ENCODE results near the gene TTYH1. TPM values are rescaled to one million over a fixed set of nuclear protein-coding genes. Genes with fewer than 3 reads are reported as not detected.
A peak's percentile ranks its signal among the peaks of the same experiment; 100 is the strongest.

Gene TTYH1
- total RNA-seq, 1 donor from 2014 or later = not detected

DNA sequence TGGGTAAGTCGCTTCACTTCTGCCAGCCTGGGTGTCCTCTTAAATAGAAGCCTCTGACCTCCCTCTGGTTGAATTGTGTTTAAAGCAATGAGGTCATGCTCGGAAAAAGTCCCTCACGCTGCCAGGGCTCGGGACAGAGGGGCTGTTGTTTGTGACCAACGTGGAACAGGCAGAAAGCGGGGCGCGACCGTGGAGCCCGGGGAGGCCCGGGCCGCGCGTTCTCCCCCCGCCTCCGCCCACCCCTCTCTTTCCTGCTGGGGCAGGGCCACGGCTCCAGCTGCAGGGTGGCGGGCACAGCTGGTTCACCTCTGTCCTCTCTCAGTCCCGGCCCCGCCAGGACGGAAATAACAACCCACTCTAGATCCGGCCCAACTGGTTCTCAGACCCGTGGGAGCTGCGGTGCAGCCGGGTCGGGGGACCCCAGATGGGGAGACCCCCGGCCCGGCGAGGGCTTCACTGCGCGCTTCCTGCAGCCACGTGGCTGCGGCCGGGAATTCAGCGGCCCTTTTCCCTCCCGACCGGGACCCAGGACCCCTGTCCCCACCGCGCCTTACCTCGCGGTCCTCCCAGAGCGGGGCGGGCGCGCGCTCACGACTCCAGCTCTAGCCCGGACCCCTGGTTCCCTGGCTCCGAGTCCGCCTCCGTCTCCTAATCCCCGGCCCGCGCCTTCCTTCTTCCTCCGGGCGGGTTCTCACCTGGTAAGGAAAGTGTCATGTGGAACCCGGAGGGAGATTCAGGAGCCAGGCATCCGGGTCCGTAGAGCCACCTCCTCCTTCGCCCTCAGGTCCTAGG, 55.9 kb downstream of the TTYH1 start:
- H3K4me3 Mint-ChIP-seq (ENCODE audit: unreplicated experiment) = peak overlapping the region; percentile 82
- H3K36me3 Mint-ChIP-seq (ENCODE audit: unreplicated experiment) = peaks cover 10% of the 10 kb centered on the region
- H3K4me1 Mint-ChIP-seq (ENCODE audit: unreplicated experiment) = peaks cover 28% of the 10 kb centered on the region
- no peak for DNase-seq (ENCODE audit: extremely low spot score, unreplicated experiment)
- TF ChIP-seq, protein P1, sequence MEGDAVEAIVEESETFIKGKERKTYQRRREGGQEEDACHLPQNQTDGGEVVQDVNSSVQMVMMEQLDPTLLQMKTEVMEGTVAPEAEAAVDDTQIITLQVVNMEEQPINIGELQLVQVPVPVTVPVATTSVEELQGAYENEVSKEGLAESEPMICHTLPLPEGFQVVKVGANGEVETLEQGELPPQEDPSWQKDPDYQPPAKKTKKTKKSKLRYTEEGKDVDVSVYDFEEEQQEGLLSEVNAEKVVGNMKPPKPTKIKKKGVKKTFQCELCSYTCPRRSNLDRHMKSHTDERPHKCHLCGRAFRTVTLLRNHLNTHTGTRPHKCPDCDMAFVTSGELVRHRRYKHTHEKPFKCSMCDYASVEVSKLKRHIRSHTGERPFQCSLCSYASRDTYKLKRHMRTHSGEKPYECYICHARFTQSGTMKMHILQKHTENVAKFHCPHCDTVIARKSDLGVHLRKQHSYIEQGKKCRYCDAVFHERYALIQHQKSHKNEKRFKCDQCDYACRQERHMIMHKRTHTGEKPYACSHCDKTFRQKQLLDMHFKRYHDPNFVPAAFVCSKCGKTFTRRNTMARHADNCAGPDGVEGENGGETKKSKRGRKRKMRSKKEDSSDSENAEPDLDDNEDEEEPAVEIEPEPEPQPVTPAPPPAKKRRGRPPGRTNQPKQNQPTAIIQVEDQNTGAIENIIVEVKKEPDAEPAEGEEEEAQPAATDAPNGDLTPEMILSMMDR (IDR thresholded peaks at IDR 0.05) = no peak
- no peaks in the 10 kb centered on the region for H3K27me3 Mint-ChIP-seq (ENCODE audit: unreplicated experiment)
- no peaks in the 10 kb centered on the region for H3K9me3 Mint-ChIP-seq (ENCODE audit: unreplicated experiment)
- peak overlapping the region; percentile 81 for H3K27ac Mint-ChIP-seq (ENCODE audit: unreplicated experiment)

DNA sequence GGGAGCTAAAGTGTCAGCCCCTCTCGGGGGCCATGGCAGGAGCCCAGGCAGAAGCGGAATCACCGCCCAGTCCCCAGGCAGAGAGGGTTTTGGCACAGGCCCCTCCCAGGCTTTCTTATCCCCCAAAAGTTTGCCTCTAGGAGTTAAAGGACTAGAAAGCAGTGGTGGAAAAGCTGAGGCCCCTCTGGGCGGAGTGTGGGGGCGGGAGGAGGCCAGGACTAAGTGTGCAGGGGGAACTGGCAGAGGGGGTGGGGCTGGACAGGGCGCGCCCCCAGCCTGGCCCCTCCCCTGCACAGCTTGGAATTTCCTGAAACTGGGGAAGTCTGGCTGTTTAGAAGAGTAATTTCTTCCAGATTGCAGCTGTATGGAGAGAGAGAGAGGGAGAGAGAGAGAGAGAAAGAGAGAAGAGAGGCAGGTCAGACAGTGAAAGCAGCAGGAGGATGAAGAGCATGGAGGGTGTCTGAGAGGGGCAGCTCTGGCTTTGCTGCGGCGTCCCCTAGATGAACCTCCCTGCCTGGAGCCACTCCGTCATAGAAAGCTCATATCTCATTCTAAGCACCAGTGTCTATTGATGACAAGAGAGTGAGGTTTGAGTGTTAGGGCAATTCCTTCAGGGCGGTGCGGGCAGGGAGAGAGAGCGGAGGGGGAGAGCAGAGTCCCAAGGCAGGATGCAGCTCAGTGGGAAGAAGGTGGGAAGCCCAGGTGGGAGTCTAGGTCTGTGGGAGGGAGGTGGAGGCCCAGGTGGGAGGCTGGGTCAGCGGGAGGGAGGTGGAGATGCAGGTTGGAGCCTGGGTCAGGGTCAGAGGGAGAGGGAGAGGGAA, 58.0 kb downstream of the TTYH1 start, which contains the start of gene CDC42EP5:
TSS of gene CDC42EP5 (minus strand) at position 226 of the 821 bp plus-strand sequence. CDS start 7,749 bp downstream, outside the sequence.
- peak within 1 kb of the TSS; percentile 73 for H3K4me3 Mint-ChIP-seq (ENCODE audit: unreplicated experiment)
- H3K36me3 Mint-ChIP-seq (ENCODE audit: unreplicated experiment) = peaks cover 6% of the 10 kb centered on the region
- H3K9me3 Mint-ChIP-seq (ENCODE audit: unreplicated experiment) = no peaks in the 10 kb centered on the region
- DNase-seq (ENCODE audit: extremely low spot score, unreplicated experiment) = peak; percentile 94
- TF ChIP-seq, protein P1 (IDR thresholded peaks at IDR 0.05) = no peak
- H3K27me3 Mint-ChIP-seq (ENCODE audit: unreplicated experiment) = no peaks in the 10 kb centered on the region
- peak within 1 kb of the TSS; percentile 93 for H3K27ac Mint-ChIP-seq (ENCODE audit: unreplicated experiment)
- peaks cover 30% of the 10 kb centered on the region for H3K4me1 Mint-ChIP-seq (ENCODE audit: unreplicated experiment)

DNA sequence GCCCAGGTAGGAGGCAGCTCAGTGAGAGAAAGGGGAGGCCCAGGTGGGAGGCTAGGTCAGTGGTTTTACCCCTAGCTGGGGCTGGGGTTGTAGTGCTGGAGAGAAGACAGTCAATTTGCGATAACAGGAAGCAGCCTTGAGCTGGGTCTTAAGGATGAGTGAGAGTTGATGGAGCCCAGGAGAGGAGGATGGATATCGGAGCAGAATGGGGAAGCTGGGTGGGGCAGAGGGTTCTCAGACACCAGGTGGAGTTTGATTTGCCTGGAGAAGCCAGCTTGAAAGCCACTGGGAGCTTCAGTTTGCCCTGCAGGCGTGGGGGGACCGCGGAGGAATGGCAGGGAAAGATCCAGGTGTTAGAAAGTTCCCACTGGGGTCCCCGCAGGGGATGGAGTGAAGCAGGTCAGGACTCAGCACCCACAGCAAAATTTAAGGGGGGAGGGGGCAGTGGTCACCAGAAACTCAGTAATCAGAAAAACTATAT, 58.7 kb downstream of the TTYH1 start:
- peak overlapping the region; percentile 73 for H3K4me3 Mint-ChIP-seq (ENCODE audit: unreplicated experiment)
- TF ChIP-seq, protein P1 (IDR thresholded peaks at IDR 0.05) = no peak
- peaks cover 30% of the 10 kb centered on the region for H3K4me1 Mint-ChIP-seq (ENCODE audit: unreplicated experiment)
- peaks cover 4% of the 10 kb centered on the region for H3K27me3 Mint-ChIP-seq (ENCODE audit: unreplicated experiment)
- peak overlapping the region; percentile 93 for H3K27ac Mint-ChIP-seq (ENCODE audit: unreplicated experiment)
- H3K9me3 Mint-ChIP-seq (ENCODE audit: unreplicated experiment) = no peaks in the 10 kb centered on the region
- H3K36me3 Mint-ChIP-seq (ENCODE audit: unreplicated experiment) = peaks cover 6% of the 10 kb centered on the region
- DNase-seq (ENCODE audit: extremely low spot score, unreplicated experiment) = no peak

DNA sequence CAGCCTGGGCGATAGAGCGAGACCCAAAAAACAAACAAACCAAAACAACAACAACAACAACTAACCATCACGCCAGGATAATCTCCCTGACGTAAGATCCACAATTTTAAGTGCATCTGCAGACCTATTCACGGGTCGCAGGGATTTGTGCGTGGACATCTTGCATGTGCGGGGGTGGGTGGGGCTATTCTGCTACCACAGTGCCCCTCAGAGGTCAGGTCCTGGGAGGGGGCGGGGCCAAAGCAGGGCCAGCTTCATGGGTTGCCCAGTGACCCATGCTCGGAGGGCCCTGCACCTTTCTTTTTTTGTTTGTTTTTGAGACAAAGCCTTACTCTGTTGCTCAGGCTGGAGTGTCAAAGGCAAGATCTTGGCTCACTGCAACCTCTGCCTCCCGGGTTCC, 60.4 kb downstream of the TTYH1 start:
- TF ChIP-seq, protein P1 (IDR thresholded peaks at IDR 0.05) = no peak
- Mint-ChIP-seq H3K9me3 (ENCODE audit: unreplicated experiment) (no peaks in the 10 kb centered on the region), H3K4me3 (ENCODE audit: unreplicated experiment) (no peak overlapping the region), H3K27ac (ENCODE audit: unreplicated experiment) (no peak overlapping the region), H3K4me1 (ENCODE audit: unreplicated experiment) (peaks cover 19% of the 10 kb centered on the region), H3K27me3 (ENCODE audit: unreplicated experiment) (peaks cover 9% of the 10 kb centered on the region), H3K36me3 (ENCODE audit: unreplicated experiment) (no peaks in the 10 kb centered on the region)
- no peak for DNase-seq (ENCODE audit: extremely low spot score, unreplicated experiment)

DNA sequence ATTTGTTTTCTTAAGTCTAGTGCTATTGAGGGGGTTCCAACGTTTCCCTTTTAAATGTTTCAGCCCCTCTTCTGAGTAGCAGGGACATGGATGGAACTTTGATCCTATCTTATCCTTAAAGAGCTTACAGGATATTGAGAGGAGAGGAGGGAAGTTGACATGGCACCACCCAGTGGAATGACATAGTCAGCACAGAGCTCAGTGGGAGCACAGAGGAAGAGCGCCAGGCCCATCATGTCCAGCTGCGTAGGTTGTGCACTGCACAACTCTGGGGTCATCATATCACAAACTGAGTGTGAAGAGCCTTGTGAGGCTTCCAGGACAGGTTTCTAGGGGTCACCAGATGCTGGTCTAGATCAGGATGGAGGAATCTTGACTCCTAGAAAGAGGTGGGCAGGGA, 62.4 kb downstream of the TTYH1 start:
- no peaks in the 10 kb centered on the region for H3K36me3 Mint-ChIP-seq (ENCODE audit: unreplicated experiment)
- no peaks in the 10 kb centered on the region for H3K9me3 Mint-ChIP-seq (ENCODE audit: unreplicated experiment)
- DNase-seq (ENCODE audit: extremely low spot score, unreplicated experiment) = no peak
- no peak overlapping the region for H3K4me3 Mint-ChIP-seq (ENCODE audit: unreplicated experiment)
- H3K27ac Mint-ChIP-seq (ENCODE audit: unreplicated experiment) = no peak overlapping the region
- peaks cover 16% of the 10 kb centered on the region for H3K4me1 Mint-ChIP-seq (ENCODE audit: unreplicated experiment)
- TF ChIP-seq, protein P1 (IDR thresholded peaks at IDR 0.05) = no peak
- peaks cover 15% of the 10 kb centered on the region for H3K27me3 Mint-ChIP-seq (ENCODE audit: unreplicated experiment)

All from osteocyte (in vitro differentiated cells).